Left ventricle myocardium inferior (tissue), 1 donor: Measurements from ENCODE around the gene STX19. TPM values are rescaled to one million over a fixed set of nuclear protein-coding genes. Genes with fewer than 3 reads are reported as not detected.

Experiments
- DNase-seq: peaks from one replicate; pipeline ENCODE4 v3.0.0-alpha.2; 2020
- H3K27ac ChIP-seq: fragments of 200-600 bp; replicated peaks from 2 replicates; pipeline ENCODE4 v1.8.0; 2021
- H3K27me3 ChIP-seq: fragments of 200-600 bp; 2 replicates; pipeline ENCODE4 v1.8.0; 2021; ENCODE audit warnings: low read depth
- H3K36me3 ChIP-seq: fragments of 200-600 bp; 2 replicates; pipeline ENCODE4 v1.8.0; 2021
- H3K4me1 ChIP-seq: fragments of 200-600 bp; 2 replicates; pipeline ENCODE4 v1.8.0; 2021
- H3K4me3 ChIP-seq: fragments of 200-600 bp; 2 replicates; pipeline ENCODE4 v1.8.0; 2021; ENCODE audit warnings: mild to moderate bottlenecking, moderate library complexity
- H3K9me3 ChIP-seq: fragments of 200-600 bp; replicated peaks from 2 replicates; pipeline ENCODE4 v1.8.0; 2021
- CTCF ChIP-seq: fragments of 200-600 bp; IDR thresholded peaks from 2 replicates; pipeline ENCODE4 v1.8.0; 2021; ENCODE audit warnings: antibody characterized with exemption, mild to moderate bottlenecking, borderline replicate concordance
- intact Hi-C: fragments of 100-400 bp; cut with micrococcal nuclease; formaldehyde crosslinking; loops from one replicate; pipeline ENCODE4 v1.11.0; 2022
- total RNA-seq: library from RNA; stranded (reverse); fragmentation: NEBNext Ultra II Directional; extraction: Animal tissue kit (Norgen Biotek cat#: 25700); gene quantifications from one replicate; pipeline ENCODE4 v1.2.1, GENCODE V29; 2021
- donor health status: DM: no; HTN: yes; CAD: no; lungs with severe emphysema.

The STX19 gene
- total RNA-seq, 1 donor from 2014 or later: not detected

- H3K4me1 ChIP-seq: peaks cover 44% of the 10 kb centered on the region
- DNase-seq: no peak
- no peak for TF ChIP-seq CTCF
- H3K36me3 ChIP-seq: peaks cover 25% of the 10 kb centered on the region
- H3K4me3 ChIP-seq: peak overlapping the region; percentile 80
- H3K9me3 ChIP-seq: no peaks in the 10 kb centered on the region
- peak overlapping the region; percentile 94 for H3K27ac ChIP-seq
- intact Hi-C loops: loop anchor here (10.0 kb wide), 1 partner anchor 149 kb away; no protein-coding TSS in a partner anchor
- no peaks in the 10 kb centered on the region for H3K27me3 ChIP-seq
Observed at GRCh38 chr3:94063496-94064119, 35.2 kb upstream of the STX19 start.

- peak within 1 kb of the TSS; percentile 80 for H3K4me3 ChIP-seq
- no peaks in the 10 kb centered on the region for H3K9me3 ChIP-seq
- intact Hi-C loops: loop anchor here (10.0 kb wide), 1 partner anchor 148 kb away; no protein-coding TSS in a partner anchor
- no peaks in the 10 kb centered on the region for H3K27me3 ChIP-seq
- DNase-seq: peak; percentile 90
- H3K36me3 ChIP-seq: peaks cover 24% of the 10 kb centered on the region
- no peak for TF ChIP-seq CTCF
- peaks cover 44% of the 10 kb centered on the region for H3K4me1 ChIP-seq
- H3K27ac ChIP-seq: peak within 1 kb of the TSS; percentile 94
Observed at GRCh38 chr3:94062513-94063404, 34.4 kb upstream of the STX19 start, which contains the start of the genes DHFR2 and NSUN3. DHFR2 (minus strand) TSS chr3:94062916; CDS start chr3:94061511, 1,405 bp downstream. NSUN3 (plus strand) TSS chr3:94063061; CDS start chr3:94063127, 66 bp downstream.

GRCh38 chr3:94061297-94061696, 32.9 kb upstream of the STX19 start:
- H3K27ac ChIP-seq: no peak overlapping the region
- H3K36me3 ChIP-seq: peaks cover 17% of the 10 kb centered on the region
- H3K9me3 ChIP-seq: no peaks in the 10 kb centered on the region
- no peaks in the 10 kb centered on the region for H3K27me3 ChIP-seq
- peaks cover 44% of the 10 kb centered on the region for H3K4me1 ChIP-seq
- H3K4me3 ChIP-seq: no peak overlapping the region
- DNase-seq: no peak
- intact Hi-C loops: loop anchor here (10.0 kb wide), 1 partner anchor 146 kb away; no protein-coding TSS in a partner anchor
- no peak for TF ChIP-seq CTCF

GRCh38 chr3:94050546-94050945, 22.1 kb upstream of the STX19 start:
- no peaks in the 10 kb centered on the region for H3K27me3 ChIP-seq
- DNase-seq: no peak
- intact Hi-C loops: no loop called here
- H3K4me1 ChIP-seq: no peaks in the 10 kb centered on the region
- H3K27ac ChIP-seq: no peak overlapping the region
- H3K4me3 ChIP-seq: no peak overlapping the region
- H3K9me3 ChIP-seq: no peaks in the 10 kb centered on the region
- no peak for TF ChIP-seq CTCF
- peaks cover 7% of the 10 kb centered on the region for H3K36me3 ChIP-seq

GRCh38 chr3:94049267-94049666, 20.9 kb upstream of the STX19 start:
- Histone ChIP-seq H3K4me3 (no peak overlapping the region), H3K27ac (no peak overlapping the region), H3K4me1 (no peaks in the 10 kb centered on the region), H3K9me3 (no peaks in the 10 kb centered on the region), H3K36me3 (peaks cover 20% of the 10 kb centered on the region), H3K27me3 (no peaks in the 10 kb centered on the region)
- TF ChIP-seq CTCF: no peak
- intact Hi-C loops: no loop called here
- DNase-seq: no peak
